ENCODE results near the gene FGFR2.

DNA sequence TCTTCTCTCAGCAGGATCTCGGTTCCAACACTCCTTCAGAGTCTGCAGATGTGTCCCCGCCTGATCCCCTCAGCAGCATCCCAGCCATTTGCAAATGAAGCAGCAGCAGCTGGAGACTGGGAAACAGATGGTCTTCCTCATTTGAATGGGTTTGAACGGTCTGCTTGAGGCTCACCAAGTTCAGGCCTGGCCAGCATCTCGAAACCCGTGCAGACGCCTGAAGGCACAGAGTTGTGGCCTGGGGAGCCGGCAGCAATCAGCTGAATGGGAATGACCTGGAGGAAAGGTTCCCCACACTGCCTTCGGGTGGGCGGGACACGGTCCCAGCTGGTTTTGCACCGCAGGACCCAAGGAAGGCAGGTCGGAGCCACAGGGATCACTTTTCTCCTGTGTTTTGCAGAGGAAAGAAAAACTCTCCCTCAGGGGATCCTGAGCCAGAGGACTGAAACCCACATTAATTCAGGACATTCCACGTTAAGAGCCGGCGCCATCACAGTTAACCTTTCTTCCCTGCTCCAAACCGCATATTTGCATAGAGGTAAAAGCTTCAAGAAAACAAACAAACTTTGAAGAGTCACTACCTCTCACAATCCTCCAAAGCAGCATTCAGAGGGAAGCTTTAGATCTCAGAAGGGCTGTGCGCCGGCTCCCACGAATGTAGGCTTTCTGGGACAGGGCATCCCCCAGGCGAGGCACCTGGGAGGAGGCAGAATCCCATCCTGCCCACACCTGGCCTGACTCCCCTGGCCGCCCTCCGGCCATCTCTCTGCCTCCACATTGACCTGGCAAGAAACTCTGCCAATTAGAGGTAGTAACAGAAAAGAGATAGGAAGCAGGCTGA lies 17.7 kb downstream of the FGFR2 start:
- TF ChIP-seq, protein P1, sequence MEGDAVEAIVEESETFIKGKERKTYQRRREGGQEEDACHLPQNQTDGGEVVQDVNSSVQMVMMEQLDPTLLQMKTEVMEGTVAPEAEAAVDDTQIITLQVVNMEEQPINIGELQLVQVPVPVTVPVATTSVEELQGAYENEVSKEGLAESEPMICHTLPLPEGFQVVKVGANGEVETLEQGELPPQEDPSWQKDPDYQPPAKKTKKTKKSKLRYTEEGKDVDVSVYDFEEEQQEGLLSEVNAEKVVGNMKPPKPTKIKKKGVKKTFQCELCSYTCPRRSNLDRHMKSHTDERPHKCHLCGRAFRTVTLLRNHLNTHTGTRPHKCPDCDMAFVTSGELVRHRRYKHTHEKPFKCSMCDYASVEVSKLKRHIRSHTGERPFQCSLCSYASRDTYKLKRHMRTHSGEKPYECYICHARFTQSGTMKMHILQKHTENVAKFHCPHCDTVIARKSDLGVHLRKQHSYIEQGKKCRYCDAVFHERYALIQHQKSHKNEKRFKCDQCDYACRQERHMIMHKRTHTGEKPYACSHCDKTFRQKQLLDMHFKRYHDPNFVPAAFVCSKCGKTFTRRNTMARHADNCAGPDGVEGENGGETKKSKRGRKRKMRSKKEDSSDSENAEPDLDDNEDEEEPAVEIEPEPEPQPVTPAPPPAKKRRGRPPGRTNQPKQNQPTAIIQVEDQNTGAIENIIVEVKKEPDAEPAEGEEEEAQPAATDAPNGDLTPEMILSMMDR (IDR thresholded peaks at IDR 0.05; ENCODE audit: extremely low read depth in 1 of 2, insufficient read depth in 1 of 2, low read depth in 1 of 2, low read length in 2 of 2), result no peak
- TF ChIP-seq EZH2 (IDR thresholded peaks at IDR 0.05; ENCODE audit: borderline replicate concordance, low read depth, low read length, severe bottlenecking) (no peak), FOS (IDR thresholded peaks at IDR 0.05; ENCODE audit: borderline replicate concordance, insufficient read depth, low read length) (no peak), POLR2AphosphoS5 (IDR thresholded peaks at IDR 0.05; ENCODE audit: insufficient read depth, low read depth, low read length) (no peak), JUN (IDR thresholded peaks at IDR 0.05; ENCODE audit: borderline replicate concordance, insufficient read depth, insufficient read length, low read depth) (no peak), POLR2A (IDR thresholded peaks at IDR 0.05; ENCODE audit: low read depth, low read length) (no peak), MYC (IDR thresholded peaks at IDR 0.05; ENCODE audit: low read depth, low read length) (no peak), GATA2 (IDR thresholded peaks at IDR 0.05; ENCODE audit: insufficient read depth, insufficient read length, low read depth, low read length) (no peak)
- TF ChIP-seq, protein P2, sequence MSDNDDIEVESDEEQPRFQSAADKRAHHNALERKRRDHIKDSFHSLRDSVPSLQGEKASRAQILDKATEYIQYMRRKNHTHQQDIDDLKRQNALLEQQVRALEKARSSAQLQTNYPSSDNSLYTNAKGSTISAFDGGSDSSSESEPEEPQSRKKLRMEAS (IDR thresholded peaks at IDR 0.05; ENCODE audit: insufficient read depth, insufficient read length), result no peak
